Psoas muscle (tissue), 8 donors: ENCODE measurements around the gene ZNF316. TPM values are rescaled to one million over a fixed set of nuclear protein-coding genes. Genes with fewer than 3 reads are reported as not detected.

Experiments
- ATAC-seq, 4 donors: fragments of 200-7000 bp; cut with Tn5 transposase; one replicate each; pipeline ENCODE4 v1.9.1; 2020; ENCODE audit warnings: moderate library complexity in 3 of 4, mild to moderate bottlenecking in 2 of 4
- DNase-seq, 2 donors: peaks; one replicate each; pipeline ENCODE4 v3.0.0-alpha.2; 2020
- H3K27ac ChIP-seq: fragments of 200-600 bp; one replicate; pipeline ENCODE4 v1.8.0; 2022
- H3K27me3 ChIP-seq, 3 donors: fragments of 200-600 bp in 1 of 3; one replicate each; pipeline versions ENCODE4 v1.6.1 to v1.8.0; 2013 to 2022; ENCODE audit warnings: low read length in 2 of 3, mild to moderate bottlenecking in 2 of 3, moderate library complexity in 1 of 3; ENCODE audit not compliant: insufficient read depth in 3 of 3
- H3K36me3 ChIP-seq, 2 donors: fragments of 200-600 bp in 1 of 2; one replicate each; pipeline versions ENCODE4 v1.6.1 to v1.8.0; 2013 to 2022; ENCODE audit warnings: low read depth in 1 of 2, mild to moderate bottlenecking in 1 of 2, moderate library complexity in 1 of 2; ENCODE audit not compliant: insufficient read depth in 1 of 2
- H3K4me1 ChIP-seq: fragments of 200-600 bp; one replicate; pipeline ENCODE4 v1.8.0; 2022
- H3K4me3 ChIP-seq: fragments of 200-600 bp; one replicate; pipeline ENCODE4 v1.8.0; 2022; ENCODE audit warnings: mild to moderate bottlenecking
- H3K9me3 ChIP-seq: fragments of 200-600 bp; one replicate; pipeline ENCODE4 v1.8.0; 2022
- WGBS, 3 donors: extraction: QIAGEN DNeasy Blood & Tissue Kit; methylation state at CpG; one replicate each; pipeline versions ENCODE4 v1.1.6 to v1.1.7; 2013; 5-methylcytosine and 5-hydroxymethylcytosine counted together
- intact Hi-C, 2 donors: fragments of 100-400 bp; cut with DNase I; formaldehyde crosslinking; loops; one replicate each; pipeline versions ENCODE4 v1.11.0 to v1.14.2; 2022
- polyA plus RNA-seq, 3 donors: library from polyadenylated mRNA; stranded (reverse); fragments of 200-250 nt; gene quantifications; one replicate each; pipeline ENCODE4 v1.2.3, GENCODE V29; 2013
- total RNA-seq, 4 donors: library from RNA; stranded (reverse); fragmentation: NEBNext Ultra II Directional in 2 of 4; extraction: Animal tissue kit (Norgen Biotek cat#: 25700) in 2 of 4; gene quantifications; one replicate each; pipeline versions ENCODE4 v1.2.1 to v1.2.4, GENCODE V29; 2021 to 2023
- TF ChIP-seq, protein P1 (sequence below): fragments of 200-600 bp; IDR thresholded peaks from one replicate; pipeline ENCODE4 v1.8.0; 2022; ENCODE audit warnings: antibody characterized with exemption
- donor health status: healthy with polysubstance abuse.
- donor health status: DM: no; HTN: no; CAD: no; lungs with moderate emphysema.
- donor health status: Bipolar disorder and iron deficiency.
- donor health status: healthy.
- donor health status: DM: yes; HTN: yes; CAD: no.
- donor health status: DM: no; HTN: no; CAD: no.
- donor health status: DM: no; HTN: no; CAD: no.
- donor health status: DM: yes; HTN: yes; CAD: no.

The ZNF316 gene
- total and polyA plus RNA-seq, 7 donors, result 9.4 to 21.7 (median 16.8) TPM

GRCh38 chr7:6590645-6591110, 46.4 kb upstream of the ZNF316 start:
- 7 to 10% (median 10%) methylated on average over 9 to 10 of the region's 10 CpGs for WGBS, 3 donors
- Histone ChIP-seq H3K36me3 (peaks cover 12 to 82% of the 10 kb centered on the region in 2 donors), H3K27ac (peak overlapping the region; percentile 89), H3K27me3 (no peaks in the 10 kb centered on the region), H3K4me3 (peak overlapping the region; percentile 97), H3K9me3 (no peaks in the 10 kb centered on the region), H3K4me1 (peaks cover 14% of the 10 kb centered on the region)
- peak in 1 of 4 donors; percentile 14 for ATAC-seq
- intact Hi-C loops, result no loop called here
- TF ChIP-seq, protein P1, sequence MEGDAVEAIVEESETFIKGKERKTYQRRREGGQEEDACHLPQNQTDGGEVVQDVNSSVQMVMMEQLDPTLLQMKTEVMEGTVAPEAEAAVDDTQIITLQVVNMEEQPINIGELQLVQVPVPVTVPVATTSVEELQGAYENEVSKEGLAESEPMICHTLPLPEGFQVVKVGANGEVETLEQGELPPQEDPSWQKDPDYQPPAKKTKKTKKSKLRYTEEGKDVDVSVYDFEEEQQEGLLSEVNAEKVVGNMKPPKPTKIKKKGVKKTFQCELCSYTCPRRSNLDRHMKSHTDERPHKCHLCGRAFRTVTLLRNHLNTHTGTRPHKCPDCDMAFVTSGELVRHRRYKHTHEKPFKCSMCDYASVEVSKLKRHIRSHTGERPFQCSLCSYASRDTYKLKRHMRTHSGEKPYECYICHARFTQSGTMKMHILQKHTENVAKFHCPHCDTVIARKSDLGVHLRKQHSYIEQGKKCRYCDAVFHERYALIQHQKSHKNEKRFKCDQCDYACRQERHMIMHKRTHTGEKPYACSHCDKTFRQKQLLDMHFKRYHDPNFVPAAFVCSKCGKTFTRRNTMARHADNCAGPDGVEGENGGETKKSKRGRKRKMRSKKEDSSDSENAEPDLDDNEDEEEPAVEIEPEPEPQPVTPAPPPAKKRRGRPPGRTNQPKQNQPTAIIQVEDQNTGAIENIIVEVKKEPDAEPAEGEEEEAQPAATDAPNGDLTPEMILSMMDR, result no peak
- DNase-seq, result no peak

GRCh38 chr7:6600093-6600492, 37.0 kb upstream of the ZNF316 start:
- Histone ChIP-seq H3K4me3 (no peak overlapping the region), H3K27ac (no peak overlapping the region), H3K4me1 (no peaks in the 10 kb centered on the region), H3K27me3 (no peaks in the 10 kb centered on the region), H3K9me3 (no peaks in the 10 kb centered on the region), H3K36me3 (peaks cover 9 to 98% of the 10 kb centered on the region in 2 donors)
- TF ChIP-seq, protein P1, result no peak
- ATAC-seq, result no peak
- no peak for DNase-seq
- 89 to 92% (median 89%) methylated on average over 14 to 15 of the region's 15 CpGs for WGBS, 3 donors
- intact Hi-C loops, result no loop called here

DNA sequence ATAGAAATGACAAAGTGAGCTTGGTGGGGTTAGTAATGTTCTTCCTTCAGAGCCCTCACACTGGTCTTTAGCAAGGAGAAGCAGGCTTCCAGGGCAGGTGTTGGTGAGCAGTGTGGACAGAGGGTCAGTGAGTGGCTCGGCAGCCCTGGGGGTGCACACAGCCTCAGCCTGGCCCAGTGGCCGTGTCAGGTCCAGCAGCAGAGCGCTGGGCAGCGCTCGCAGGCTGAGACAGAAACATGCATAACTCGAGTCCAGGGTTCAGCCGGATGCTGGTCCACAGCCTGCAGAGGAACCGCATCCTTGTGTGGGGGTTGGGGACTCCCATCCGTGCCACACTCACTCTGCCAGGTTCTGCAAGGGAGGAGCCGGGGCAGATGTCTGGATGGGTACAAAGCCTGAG, 32.7 kb upstream of the ZNF316 start:
- no peaks in the 10 kb centered on the region for H3K4me1 ChIP-seq
- 88 to 90% (median 89%) methylated on average over 10 of the region's 10 CpGs for WGBS, 3 donors
- no peak for ATAC-seq
- intact Hi-C loops, result no loop called here
- H3K27me3 ChIP-seq, result no peaks in the 10 kb centered on the region
- no peak for DNase-seq
- TF ChIP-seq, protein P1, result no peak
- H3K36me3 ChIP-seq, result peaks cover 0 to 91% of the 10 kb centered on the region in 2 donors
- no peaks in the 10 kb centered on the region for H3K9me3 ChIP-seq
- no peak overlapping the region for H3K27ac ChIP-seq
- H3K4me3 ChIP-seq, result no peak overlapping the region

GRCh38 chr7:6606866-6607583, 30.1 kb upstream of the ZNF316 start:
- no peak for ATAC-seq
- intact Hi-C loops, result no loop called here
- DNase-seq, result no peak
- H3K4me3 ChIP-seq, result no peak overlapping the region
- H3K9me3 ChIP-seq, result no peaks in the 10 kb centered on the region
- H3K27me3 ChIP-seq, result no peaks in the 10 kb centered on the region
- peaks cover 0 to 66% of the 10 kb centered on the region in 2 donors for H3K36me3 ChIP-seq
- H3K4me1 ChIP-seq, result no peaks in the 10 kb centered on the region
- H3K27ac ChIP-seq, result no peak overlapping the region
- 88 to 92% (median 91%) methylated on average over 32 to 36 of the region's 36 CpGs for WGBS, 3 donors
- TF ChIP-seq, protein P1, result no peak
